Loucy (cell line): ENCODE measurements around the gene EFL1.

ENCODE experiments used
- H2AFZ ChIP-seq: fragments of 200-600 bp; sonication (generic); 2 replicates; pipeline ENCODE4 v1.6.0; 2016; ENCODE audit warnings: antibody characterized with exemption, mild to moderate bottlenecking, low read length, moderate library complexity
- H3F3A ChIP-seq: fragments of 200-600 bp; 2 replicates; pipeline ENCODE4 v1.6.0; 2016; ENCODE audit warnings: antibody characterized with exemption, low read depth, mild to moderate bottlenecking
- H3K27me3 ChIP-seq: fragments of 200-600 bp; sonication (generic); 2 replicates; pipeline ENCODE4 v1.6.1; 2014; ENCODE audit warnings: low read length, mild to moderate bottlenecking; ENCODE audit not compliant: insufficient read depth, poor library complexity, severe bottlenecking
- H3K36me3 ChIP-seq: fragments of 200-600 bp; sonication (generic); 2 replicates; pipeline ENCODE4 v1.6.1; 2016; ENCODE audit warnings: low read length; ENCODE audit not compliant: insufficient read depth
- H3K4me1 ChIP-seq: fragments of 200-600 bp; sonication (generic); 2 replicates; pipeline ENCODE4 v1.5.1; 2014; ENCODE audit warnings: low read length, mild to moderate bottlenecking; ENCODE audit not compliant: insufficient read depth, poor library complexity, severe bottlenecking
- H3K4me2 ChIP-seq: fragments of 200-600 bp; sonication (generic); 2 replicates; pipeline ENCODE4 v1.6.0; 2014; ENCODE audit warnings: antibody characterized with exemption, low read length, low read depth, mild to moderate bottlenecking; ENCODE audit not compliant: poor library complexity, severe bottlenecking
- H3K4me3 ChIP-seq: fragments of 200-600 bp; sonication (generic); 2 replicates; pipeline ENCODE4 v1.5.1; 2014; ENCODE audit warnings: low read length, mild to moderate bottlenecking, mixed read lengths; ENCODE audit not compliant: poor library complexity, severe bottlenecking
- H3K79me2 ChIP-seq: fragments of 200-600 bp; sonication (generic); 2 replicates; pipeline ENCODE4 v1.6.1; 2014; ENCODE audit warnings: low read length; ENCODE audit not compliant: insufficient read depth
- H3K9ac ChIP-seq: fragments of 200-600 bp; sonication (generic); 2 replicates; pipeline ENCODE4 v1.6.0; 2014; ENCODE audit warnings: mild to moderate bottlenecking, low read depth, low read length, moderate library complexity; ENCODE audit not compliant: poor library complexity, severe bottlenecking
- H3K9me2 ChIP-seq: fragments of 200-600 bp; sonication (generic); replicated peaks from 2 replicates; pipeline ENCODE4 v1.6.1; 2016; ENCODE audit warnings: low read depth, low read length, mixed read lengths
- H3K9me3 ChIP-seq: fragments of 200-600 bp; sonication (generic); 2 replicates; pipeline ENCODE4 v1.6.1; 2014; ENCODE audit warnings: mild to moderate bottlenecking, antibody characterized with exemption, low read length, low read depth; ENCODE audit not compliant: insufficient read depth
- H4K20me1 ChIP-seq: fragments of 200-600 bp; sonication (generic); 2 replicates; pipeline ENCODE4 v1.6.0; 2014; ENCODE audit warnings: antibody characterized with exemption, low read length, mild to moderate bottlenecking; ENCODE audit not compliant: insufficient read depth, poor library complexity, severe bottlenecking
- EZH2phosphoT487 ChIP-seq: fragments of 200-600 bp; IDR thresholded peaks from 2 replicates; pipeline ENCODE4 v1.6.1; 2018; ENCODE audit warnings: antibody characterized with exemption, mild to moderate bottlenecking, moderate library complexity, borderline replicate concordance
- TF ChIP-seq, protein P1 (sequence below): fragments of 200-600 bp; sonication (generic); conservative IDR thresholded peaks from 2 replicates; pipeline ENCODE4 v1.5.1; 2014; ENCODE audit warnings: mild to moderate bottlenecking, antibody characterized with exemption, low read length

EFL1 gene

DNA sequence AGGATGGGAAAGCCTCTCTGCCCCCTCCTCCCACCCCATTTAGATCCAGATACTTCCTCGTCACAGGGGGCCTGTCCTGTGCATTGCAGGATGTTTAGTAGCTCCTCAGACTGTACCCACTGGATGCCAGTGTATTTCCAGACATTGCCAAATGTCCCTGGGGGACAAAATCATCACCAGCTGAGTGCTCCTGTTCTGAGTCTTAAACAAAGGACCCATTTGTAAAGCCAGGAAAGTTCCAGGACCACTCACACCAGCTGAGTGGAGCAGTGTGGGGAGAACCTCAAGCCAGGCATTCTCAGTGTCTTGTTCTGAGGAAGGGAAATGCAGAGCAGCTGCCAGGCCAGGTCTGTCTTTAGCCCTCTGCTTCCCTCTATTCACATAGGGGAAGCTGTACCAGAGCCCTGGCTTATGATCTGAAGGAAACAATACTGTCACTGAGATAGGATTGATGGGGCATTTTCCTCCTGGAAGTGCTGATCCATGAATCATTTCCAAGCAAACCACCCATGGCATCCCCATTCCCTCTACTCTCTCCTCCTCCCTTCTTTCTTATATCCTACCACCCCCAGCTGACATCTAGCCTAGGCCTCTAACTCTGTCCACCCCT is 149.3 kb downstream of the EFL1 start:
- H3K9me3 ChIP-seq: no peaks in the 10 kb centered on the region
- H3K9me2 ChIP-seq: no peaks in the 10 kb centered on the region
- H2AFZ ChIP-seq: no peak overlapping the region
- H3K4me1 ChIP-seq: no peaks in the 10 kb centered on the region
- no peak overlapping the region for H3K4me2 ChIP-seq
- H3K27me3 ChIP-seq: no peaks in the 10 kb centered on the region
- H3K4me3 ChIP-seq: no peak overlapping the region
- H3K9ac ChIP-seq: no peak overlapping the region
- no peaks in the 10 kb centered on the region for H3F3A ChIP-seq
- TF ChIP-seq, protein P1, sequence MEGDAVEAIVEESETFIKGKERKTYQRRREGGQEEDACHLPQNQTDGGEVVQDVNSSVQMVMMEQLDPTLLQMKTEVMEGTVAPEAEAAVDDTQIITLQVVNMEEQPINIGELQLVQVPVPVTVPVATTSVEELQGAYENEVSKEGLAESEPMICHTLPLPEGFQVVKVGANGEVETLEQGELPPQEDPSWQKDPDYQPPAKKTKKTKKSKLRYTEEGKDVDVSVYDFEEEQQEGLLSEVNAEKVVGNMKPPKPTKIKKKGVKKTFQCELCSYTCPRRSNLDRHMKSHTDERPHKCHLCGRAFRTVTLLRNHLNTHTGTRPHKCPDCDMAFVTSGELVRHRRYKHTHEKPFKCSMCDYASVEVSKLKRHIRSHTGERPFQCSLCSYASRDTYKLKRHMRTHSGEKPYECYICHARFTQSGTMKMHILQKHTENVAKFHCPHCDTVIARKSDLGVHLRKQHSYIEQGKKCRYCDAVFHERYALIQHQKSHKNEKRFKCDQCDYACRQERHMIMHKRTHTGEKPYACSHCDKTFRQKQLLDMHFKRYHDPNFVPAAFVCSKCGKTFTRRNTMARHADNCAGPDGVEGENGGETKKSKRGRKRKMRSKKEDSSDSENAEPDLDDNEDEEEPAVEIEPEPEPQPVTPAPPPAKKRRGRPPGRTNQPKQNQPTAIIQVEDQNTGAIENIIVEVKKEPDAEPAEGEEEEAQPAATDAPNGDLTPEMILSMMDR: no peak
- no peak for TF ChIP-seq EZH2phosphoT487
- H3K36me3 ChIP-seq: no peaks in the 10 kb centered on the region
- no peaks in the 10 kb centered on the region for H4K20me1 ChIP-seq
- no peaks in the 10 kb centered on the region for H3K79me2 ChIP-seq

DNA sequence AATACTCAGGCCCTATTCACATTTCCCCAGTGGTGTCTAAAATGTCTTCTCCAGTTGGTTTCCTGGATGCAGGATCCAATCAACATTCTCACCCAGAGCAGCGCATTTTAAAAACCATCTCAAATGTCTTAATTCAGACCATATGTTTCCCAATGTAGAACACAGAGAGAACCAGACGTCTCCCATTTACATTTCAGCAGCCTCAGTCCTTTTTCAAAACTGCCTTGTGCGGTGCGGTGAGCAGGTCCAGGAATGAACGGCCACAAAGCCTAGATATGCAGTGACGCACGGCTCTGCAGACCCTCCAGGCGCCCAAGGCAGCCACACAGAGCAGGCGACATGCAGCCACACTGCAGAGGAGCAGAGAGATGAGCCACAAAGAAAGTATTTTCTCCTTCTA is 150.6 kb downstream of the EFL1 start:
- Histone ChIP-seq H4K20me1 (no peaks in the 10 kb centered on the region), H3K4me1 (no peaks in the 10 kb centered on the region), H3K27me3 (no peaks in the 10 kb centered on the region), H3K4me2 (no peak overlapping the region), H2AFZ (no peak overlapping the region), H3K79me2 (no peaks in the 10 kb centered on the region), H3K4me3 (no peak overlapping the region), H3K9me3 (no peaks in the 10 kb centered on the region), H3K36me3 (no peaks in the 10 kb centered on the region), H3F3A (no peaks in the 10 kb centered on the region), H3K9me2 (no peaks in the 10 kb centered on the region), H3K9ac (no peak overlapping the region)
- TF ChIP-seq, protein P1: no peak
- TF ChIP-seq EZH2phosphoT487: no peak

DNA sequence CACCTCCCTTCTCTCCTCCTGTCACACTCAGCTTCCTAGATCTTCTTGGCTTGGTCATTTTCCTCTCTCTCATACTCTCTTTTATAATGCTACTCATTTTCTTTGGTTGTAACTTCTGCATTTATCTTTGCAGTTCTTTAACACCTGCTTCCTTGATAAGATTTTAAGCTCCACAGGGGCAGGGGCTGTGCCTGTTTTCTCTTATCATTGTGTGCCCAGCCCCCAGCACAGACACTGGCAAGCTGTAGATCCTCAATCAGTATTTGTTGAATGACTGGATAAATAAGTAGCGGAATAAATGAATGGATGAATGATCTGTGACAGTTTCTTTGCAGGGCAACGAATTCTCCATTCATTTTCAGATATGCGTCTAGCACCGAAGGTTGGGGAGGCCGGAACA is 152.4 kb downstream of the EFL1 start:
- Histone ChIP-seq H3K9ac (no peak overlapping the region), H4K20me1 (no peaks in the 10 kb centered on the region), H3K4me1 (no peaks in the 10 kb centered on the region), H3K79me2 (no peaks in the 10 kb centered on the region), H3K4me3 (no peak overlapping the region), H3K9me2 (no peaks in the 10 kb centered on the region), H3K4me2 (no peak overlapping the region), H2AFZ (no peak overlapping the region), H3K9me3 (no peaks in the 10 kb centered on the region), H3K27me3 (no peaks in the 10 kb centered on the region), H3F3A (no peaks in the 10 kb centered on the region), H3K36me3 (no peaks in the 10 kb centered on the region)
- TF ChIP-seq, protein P1: no peak
- no peak for TF ChIP-seq EZH2phosphoT487
